ENCODE results near the gene IFI35. TPM values are rescaled to one million over a fixed set of nuclear protein-coding genes. Genes with fewer than 3 reads are reported as not detected.
A peak's percentile ranks its signal among the peaks of the same experiment; 100 is the strongest.

IFI35 gene
- total and polyA plus RNA-seq, 9 of the 15 experiments (the other 6 are each of a cell fraction or from before 2014, with no cell fraction given) = 4.4 to 13.1 (median 10.2) TPM

DNA sequence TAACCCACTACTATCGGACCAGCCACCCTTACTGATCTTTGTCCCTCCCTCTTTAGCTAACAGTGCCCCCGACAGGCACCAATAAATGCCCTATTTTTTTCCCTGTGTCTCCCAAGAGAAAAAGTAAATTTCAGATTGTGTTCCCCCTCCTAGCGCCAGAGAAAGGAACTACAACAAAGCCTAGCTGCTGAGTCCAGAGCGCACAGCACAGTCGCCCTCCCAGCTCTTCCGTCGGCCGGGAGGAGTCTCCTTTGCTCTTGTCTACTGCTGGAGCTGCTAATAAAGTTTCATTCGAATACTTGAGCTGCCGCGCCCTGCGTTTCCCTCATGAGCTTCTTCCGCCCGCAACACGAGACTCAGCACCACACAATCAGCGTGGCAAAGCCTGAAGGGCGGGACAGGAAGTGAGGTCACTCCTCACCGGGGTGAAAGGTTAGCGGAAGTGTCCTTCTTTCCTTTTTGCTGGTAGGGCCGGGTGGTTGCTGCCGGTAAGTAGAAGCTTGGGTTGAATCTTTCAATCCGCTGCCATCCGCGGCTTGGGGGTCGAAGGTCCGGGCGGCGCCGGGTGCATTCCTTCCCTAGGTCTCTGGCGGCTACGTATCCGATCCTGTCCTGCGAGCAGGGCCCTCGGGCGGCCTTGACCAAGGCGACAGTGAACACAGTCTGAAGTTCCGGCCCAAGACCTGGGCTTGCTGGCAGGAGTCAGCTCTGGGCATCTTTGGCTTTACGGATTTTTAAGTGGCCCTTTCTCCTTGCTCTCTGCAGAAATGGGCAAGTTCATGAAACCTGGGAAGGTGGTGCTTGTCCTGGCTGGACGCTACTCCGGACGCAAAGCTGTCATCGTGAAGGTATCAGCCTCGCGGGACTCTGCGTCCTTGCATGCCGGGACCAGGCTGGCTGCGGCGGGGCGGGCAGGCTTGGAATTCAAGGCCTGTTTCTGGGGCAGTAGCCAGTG lies 8.3 kb upstream of the IFI35 start, which contains the start of gene RPL27 (continued):
- peak; percentile 40; the same call in 1 of the 2 replicates for TF ChIP-seq MAFF (IDR thresholded peaks at IDR 0.05; ENCODE audit: low read length)
- TF ChIP-seq POU5F1 (IDR thresholded peaks at IDR 0.05; ENCODE audit: borderline replicate concordance, low read depth, low read length, partially characterized antibody) = peak; percentile 69
- TF ChIP-seq, protein P1, sequence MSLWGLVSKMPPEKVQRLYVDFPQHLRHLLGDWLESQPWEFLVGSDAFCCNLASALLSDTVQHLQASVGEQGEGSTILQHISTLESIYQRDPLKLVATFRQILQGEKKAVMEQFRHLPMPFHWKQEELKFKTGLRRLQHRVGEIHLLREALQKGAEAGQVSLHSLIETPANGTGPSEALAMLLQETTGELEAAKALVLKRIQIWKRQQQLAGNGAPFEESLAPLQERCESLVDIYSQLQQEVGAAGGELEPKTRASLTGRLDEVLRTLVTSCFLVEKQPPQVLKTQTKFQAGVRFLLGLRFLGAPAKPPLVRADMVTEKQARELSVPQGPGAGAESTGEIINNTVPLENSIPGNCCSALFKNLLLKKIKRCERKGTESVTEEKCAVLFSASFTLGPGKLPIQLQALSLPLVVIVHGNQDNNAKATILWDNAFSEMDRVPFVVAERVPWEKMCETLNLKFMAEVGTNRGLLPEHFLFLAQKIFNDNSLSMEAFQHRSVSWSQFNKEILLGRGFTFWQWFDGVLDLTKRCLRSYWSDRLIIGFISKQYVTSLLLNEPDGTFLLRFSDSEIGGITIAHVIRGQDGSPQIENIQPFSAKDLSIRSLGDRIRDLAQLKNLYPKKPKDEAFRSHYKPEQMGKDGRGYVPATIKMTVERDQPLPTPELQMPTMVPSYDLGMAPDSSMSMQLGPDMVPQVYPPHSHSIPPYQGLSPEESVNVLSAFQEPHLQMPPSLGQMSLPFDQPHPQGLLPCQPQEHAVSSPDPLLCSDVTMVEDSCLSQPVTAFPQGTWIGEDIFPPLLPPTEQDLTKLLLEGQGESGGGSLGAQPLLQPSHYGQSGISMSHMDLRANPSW (CRISPR knock-in tag; IDR thresholded peaks at IDR 0.05) = peak; percentile 59; the same call in 1 of the 2 replicates
- TF ChIP-seq, protein P2, sequence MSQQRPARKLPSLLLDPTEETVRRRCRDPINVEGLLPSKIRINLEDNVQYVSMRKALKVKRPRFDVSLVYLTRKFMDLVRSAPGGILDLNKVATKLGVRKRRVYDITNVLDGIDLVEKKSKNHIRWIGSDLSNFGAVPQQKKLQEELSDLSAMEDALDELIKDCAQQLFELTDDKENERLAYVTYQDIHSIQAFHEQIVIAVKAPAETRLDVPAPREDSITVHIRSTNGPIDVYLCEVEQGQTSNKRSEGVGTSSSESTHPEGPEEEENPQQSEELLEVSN (IDR thresholded peaks at IDR 0.05; ENCODE audit: borderline replicate concordance in 1 of 2, extremely low read depth in 1 of 2, insufficient read depth in 1 of 2, insufficient read length in 1 of 2, low read depth in 1 of 2, low read length in 1 of 2, poor library complexity in 1 of 2, severe bottlenecking in 1 of 2) = peak; percentile 61 to 66
- no peak for TF ChIP-seq ZNF277 (CRISPR knock-in tag; IDR thresholded peaks at IDR 0.05; ENCODE audit: borderline replicate concordance)
- TF ChIP-seq ZNF766 (CRISPR knock-in tag; conservative IDR thresholded peaks at IDR 0.05) = peak; percentile 52; the same call in 1 of the 2 replicates
- TF ChIP-seq ZNF41 (CRISPR knock-in tag; conservative IDR thresholded peaks at IDR 0.05) = no peak
- TF ChIP-seq ZNF518B (CRISPR knock-in tag; IDR thresholded peaks at IDR 0.05) = no peak
- peak; percentile 35; the same call in 1 of the 2 replicates for TF ChIP-seq CBFA2T3 (IDR thresholded peaks at IDR 0.05)
- TF ChIP-seq NFATC3 (IDR thresholded peaks at IDR 0.05) = peak; percentile 77; the same call in 1 of the 2 replicates
- TF ChIP-seq HOMEZ (CRISPR knock-in tag; IDR thresholded peaks at IDR 0.05) = no peak
- peak; percentile 74 for TF ChIP-seq MTA2 (IDR thresholded peaks at IDR 0.05; ENCODE audit: low read depth)
- peak; percentile 82 for TF ChIP-seq PML (IDR thresholded peaks at IDR 0.05; ENCODE audit: low read length)
- no peak for TF ChIP-seq THRAP3 (IDR thresholded peaks at IDR 0.05; ENCODE audit: borderline replicate concordance)
- TF ChIP-seq NCOR1 (IDR thresholded peaks at IDR 0.05) = peak; percentile 67; the same call in 1 of the 2 replicates
- no peak for TF ChIP-seq ZNF644 (tag; IDR thresholded peaks at IDR 0.05; ENCODE audit: low read depth)
